Neutrophil (primary cell): Measurements from ENCODE around the gene ENO2.
"Not testable (repeated sequence)": the region's sequence is repeated elsewhere in the genome, so short reads cannot be mapped to it uniquely, and the experiment has no call there.

Source experiments
- H3K27ac ChIP-seq: fragments of 200-600 bp; sonication (generic); 2 replicates; pipeline ENCODE4 v1.5.1; 2016; ENCODE audit warnings: mild to moderate bottlenecking, moderate library complexity
- H3K27me3 ChIP-seq: fragments of 200-600 bp; sonication (generic); 2 replicates; pipeline ENCODE4 v1.6.0; 2016; ENCODE audit warnings: mild to moderate bottlenecking
- H3K36me3 ChIP-seq: fragments of 200-600 bp; sonication (generic); 2 replicates; pipeline ENCODE4 v1.5.1; 2017
- H3K4me1 ChIP-seq, 2 experiments: fragments of 200-600 bp in 1 of 2; sonication (generic) in 1 of 2; 1 replicate in 1 of 2; 2 replicates in 1 of 2; pipeline versions ENCODE4 v1.5.1 to v1.6.1; 2013 to 2016; ENCODE audit warnings: low read depth in 1 of 2, low read length in 1 of 2, mild to moderate bottlenecking in 1 of 2, moderate library complexity in 1 of 2; ENCODE audit not compliant: control insufficient read depth in 1 of 2, insufficient read depth in 1 of 2
- H3K4me3 ChIP-seq, 2 experiments: fragments of 200-600 bp in 1 of 2; sonication (generic) in 1 of 2; 1 replicate in 1 of 2; 2 replicates in 1 of 2; pipeline ENCODE4 v1.5.1; 2013 to 2016; ENCODE audit warnings: low read depth in 1 of 2, low read length in 1 of 2, mild to moderate bottlenecking in 1 of 2, moderate library complexity in 1 of 2
- H3K9me3 ChIP-seq: fragments of 200-600 bp; sonication (generic); 2 replicates; pipeline ENCODE4 v1.5.1; 2016
- CTCF ChIP-seq: fragments of 200-600 bp; sonication (generic); IDR thresholded peaks from 2 replicates; pipeline ENCODE4 v1.5.1; 2016; ENCODE audit warnings: antibody characterized with exemption

ENO2 gene

GRCh38 chr12:6903722-6904121 lies 10.7 kb upstream of the ENO2 start:
- Histone ChIP-seq H3K4me3 (no peak overlapping the region), H3K36me3 (no peaks in the 10 kb centered on the region), H3K27me3 (no peaks in the 10 kb centered on the region), H3K9me3 (no peaks in the 10 kb centered on the region), H3K4me1 (peaks cover 34 to 38% of the 10 kb centered on the region in 2 experiments), H3K27ac (peak overlapping the region; percentile 79)
- TF ChIP-seq CTCF = no peak

- Histone ChIP-seq H3K9me3 (no peaks in the 10 kb centered on the region), H3K27ac (peak within 1 kb of the TSS; percentile 79), H3K27me3 (no peaks in the 10 kb centered on the region), H3K4me3 (peak within 1 kb of the TSS; percentile 77 to 80), H3K36me3 (no peaks in the 10 kb centered on the region), H3K4me1 (peaks cover 29 to 31% of the 10 kb centered on the region in 2 experiments)
- peak; percentile 27 for TF ChIP-seq CTCF
Observed at GRCh38 chr12:6904280-6905276, 9.8 kb upstream of the ENO2 start, which contains the start of gene LRRC23. Gene LRRC23 (plus strand): TSS chr12:6904822. CDS start chr12:6905634, 812 bp downstream.

GRCh38 chr12:6905414-6906040 lies 8.9 kb upstream of the ENO2 start:
- Histone ChIP-seq H3K27ac (peak overlapping the region; percentile 79), H3K36me3 (no peaks in the 10 kb centered on the region), H3K4me3 (peak overlapping the region; percentile 77 to 80), H3K4me1 (peaks cover 21% of the 10 kb centered on the region in 2 experiments), H3K9me3 (no peaks in the 10 kb centered on the region), H3K27me3 (peaks cover 9% of the 10 kb centered on the region)
- TF ChIP-seq CTCF = no peak

GRCh38 chr12:6908141-6908540 lies 6.2 kb upstream of the ENO2 start:
- not testable (repeated sequence) for H3K4me3 ChIP-seq, H3K36me3 ChIP-seq, H3K9me3 ChIP-seq, H3K27ac ChIP-seq
- H3K27me3 ChIP-seq = peaks cover 35% of the 10 kb centered on the region
- peaks cover 20 to 21% of the 10 kb centered on the region in 2 experiments for H3K4me1 ChIP-seq

GRCh38 chr12:6909421-6910145 lies 4.8 kb upstream of the ENO2 start:
- Histone ChIP-seq H3K4me1 (peaks cover 9 to 15% of the 10 kb centered on the region in 2 experiments), H3K27me3 (peaks cover 49% of the 10 kb centered on the region), H3K4me3 (no peak overlapping the region), H3K36me3 (no peaks in the 10 kb centered on the region), H3K27ac (no peak overlapping the region), H3K9me3 (no peaks in the 10 kb centered on the region)
- TF ChIP-seq CTCF = no peak
